A673 (cell line): Measurements from ENCODE around the gene SLIT3. TPM values are rescaled to one million over a fixed set of nuclear protein-coding genes. Genes with fewer than 3 reads are reported as not detected.

Experiments
- BruUV-seq: library from RNA; stranded (reverse); fragments of 400-500 nt; replicated peaks from 2 replicates; lab custom pipeline; 2021; lab: Mats Ljungman, UMichigan
- CTCF ChIA-PET: fragments of 300-600 bp; sonication (Branson Sonifier 250); formaldehyde crosslinking; loops from one replicate; lab custom pipeline; 2022; ENCODE audit warnings: antibody characterized with exemption; lab: Charles Lee
- POLR2A ChIA-PET: fragments of 300-600 bp; sonication (Branson Sonifier 250); formaldehyde crosslinking; loops from one replicate; lab custom pipeline; 2022; ENCODE audit warnings: antibody characterized with exemption; ENCODE audit not compliant: low non-redundant PET; lab: Charles Lee
- DNase-seq: peaks from one replicate; pipeline ENCODE4 v3.0.0-alpha.2; 2015; ENCODE audit warnings: low spot score
- H3K27ac ChIP-seq: fragments of 200-600 bp; sonication (generic); 2 replicates; pipeline ENCODE4 v1.5.1; 2016; ENCODE audit warnings: mixed run types, low read depth, mild to moderate bottlenecking, mixed read lengths, antibody characterized with exemption, low read length; ENCODE audit not compliant: poor library complexity, severe bottlenecking
- H3K27me3 ChIP-seq: fragments of 200-600 bp; sonication (generic); replicated peaks from 2 replicates; pipeline ENCODE4 v1.6.1; 2017; ENCODE audit warnings: mixed run types, low read depth, mild to moderate bottlenecking, mixed read lengths, antibody characterized with exemption, low read length; ENCODE audit not compliant: insufficient read depth, poor library complexity
- H3K36me3 ChIP-seq: fragments of 200-600 bp; sonication (generic); 2 replicates; pipeline ENCODE4 v1.6.1; 2016; ENCODE audit warnings: mixed run types, mild to moderate bottlenecking, mixed read lengths, antibody characterized with exemption, low read length; ENCODE audit not compliant: insufficient read depth, poor library complexity, severe bottlenecking
- H3K4me1 ChIP-seq: fragments of 200-600 bp; sonication (generic); 2 replicates; pipeline ENCODE4 v1.6.1; 2017; ENCODE audit warnings: mixed run types, mild to moderate bottlenecking, mixed read lengths, antibody characterized with exemption, low read length; ENCODE audit not compliant: insufficient read depth, poor library complexity, severe bottlenecking
- H3K4me3 ChIP-seq: fragments of 200-600 bp; sonication (generic); 2 replicates; pipeline ENCODE4 v1.5.1; 2016; ENCODE audit warnings: low read depth, mixed run types, mild to moderate bottlenecking, mixed read lengths, low read length; ENCODE audit not compliant: poor library complexity, severe bottlenecking
- H3K9me3 ChIP-seq: fragments of 200-600 bp; sonication (generic); 2 replicates; pipeline ENCODE4 v1.6.1; 2016; ENCODE audit warnings: mixed run types, low read depth, mild to moderate bottlenecking, mixed read lengths, antibody characterized with exemption, low read length; ENCODE audit not compliant: poor library complexity, severe bottlenecking
- EZH2 ChIP-seq: fragments of 200-600 bp; sonication (generic); IDR thresholded peaks from 2 replicates; pipeline ENCODE4 v1.6.1; 2017; ENCODE audit warnings: borderline replicate concordance, low read depth, mild to moderate bottlenecking, mixed read lengths, antibody characterized with exemption, low read length; ENCODE audit not compliant: poor library complexity, severe bottlenecking
- intact Hi-C: fragments of 100-400 bp; cut with micrococcal nuclease; formaldehyde crosslinking; loops from one replicate; pipeline ENCODE4 v1.10.0; 2022; ENCODE audit not compliant: unreplicated experiment
- total RNA-seq: library from RNA; stranded (reverse); gene quantifications from 2 replicates; pipeline ENCODE4 v1.2.3, GENCODE V29; 2021
- TF ChIP-seq, protein P1 (sequence below): fragments of 300-800, 200-600 bp; sonication (generic); conservative IDR thresholded peaks from 2 replicates; pipeline ENCODE4 v1.5.1; 2017; ENCODE audit warnings: low read depth, mild to moderate bottlenecking, antibody characterized with exemption, low read length, moderate library complexity, mixed read lengths

The SLIT3 gene
- total RNA-seq, 1 experiment from 2014 or later = not detected

DNA sequence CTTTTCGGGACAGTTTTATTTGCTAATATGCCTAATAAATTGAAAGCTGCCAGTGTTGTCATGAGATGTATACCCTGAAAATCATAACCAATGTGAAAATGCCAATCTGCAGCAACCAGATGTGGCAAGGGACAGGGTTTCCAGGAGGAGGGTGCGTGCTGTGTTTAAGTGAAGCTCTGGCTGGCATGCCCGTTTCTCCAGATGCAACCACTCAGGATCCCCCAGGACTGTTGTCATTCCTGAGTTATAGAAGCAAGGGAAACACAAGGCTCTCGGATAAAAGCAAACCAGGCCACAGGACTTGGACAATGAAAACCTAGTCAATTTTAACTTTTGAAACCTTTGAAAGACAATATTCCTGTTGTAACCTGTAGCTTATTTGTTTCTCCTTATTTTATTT is 360.2 kb downstream of the SLIT3 start:
- POLR2A ChIA-PET = no interaction called here
- no peak overlapping the region for H3K27ac ChIP-seq
- CTCF ChIA-PET = no interaction called here
- no peak overlapping the region for H3K4me3 ChIP-seq
- H3K27me3 ChIP-seq = peaks cover 54% of the 10 kb centered on the region
- no peaks in the 10 kb centered on the region for H3K4me1 ChIP-seq
- intact Hi-C loops = no loop called here
- no peak for DNase-seq
- H3K9me3 ChIP-seq = no peaks in the 10 kb centered on the region
- TF ChIP-seq, protein P1, sequence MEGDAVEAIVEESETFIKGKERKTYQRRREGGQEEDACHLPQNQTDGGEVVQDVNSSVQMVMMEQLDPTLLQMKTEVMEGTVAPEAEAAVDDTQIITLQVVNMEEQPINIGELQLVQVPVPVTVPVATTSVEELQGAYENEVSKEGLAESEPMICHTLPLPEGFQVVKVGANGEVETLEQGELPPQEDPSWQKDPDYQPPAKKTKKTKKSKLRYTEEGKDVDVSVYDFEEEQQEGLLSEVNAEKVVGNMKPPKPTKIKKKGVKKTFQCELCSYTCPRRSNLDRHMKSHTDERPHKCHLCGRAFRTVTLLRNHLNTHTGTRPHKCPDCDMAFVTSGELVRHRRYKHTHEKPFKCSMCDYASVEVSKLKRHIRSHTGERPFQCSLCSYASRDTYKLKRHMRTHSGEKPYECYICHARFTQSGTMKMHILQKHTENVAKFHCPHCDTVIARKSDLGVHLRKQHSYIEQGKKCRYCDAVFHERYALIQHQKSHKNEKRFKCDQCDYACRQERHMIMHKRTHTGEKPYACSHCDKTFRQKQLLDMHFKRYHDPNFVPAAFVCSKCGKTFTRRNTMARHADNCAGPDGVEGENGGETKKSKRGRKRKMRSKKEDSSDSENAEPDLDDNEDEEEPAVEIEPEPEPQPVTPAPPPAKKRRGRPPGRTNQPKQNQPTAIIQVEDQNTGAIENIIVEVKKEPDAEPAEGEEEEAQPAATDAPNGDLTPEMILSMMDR = no peak
- TF ChIP-seq EZH2 = no peak
- no peaks in the 10 kb centered on the region for H3K36me3 ChIP-seq
- no TSS peak for BruUV-seq

DNA sequence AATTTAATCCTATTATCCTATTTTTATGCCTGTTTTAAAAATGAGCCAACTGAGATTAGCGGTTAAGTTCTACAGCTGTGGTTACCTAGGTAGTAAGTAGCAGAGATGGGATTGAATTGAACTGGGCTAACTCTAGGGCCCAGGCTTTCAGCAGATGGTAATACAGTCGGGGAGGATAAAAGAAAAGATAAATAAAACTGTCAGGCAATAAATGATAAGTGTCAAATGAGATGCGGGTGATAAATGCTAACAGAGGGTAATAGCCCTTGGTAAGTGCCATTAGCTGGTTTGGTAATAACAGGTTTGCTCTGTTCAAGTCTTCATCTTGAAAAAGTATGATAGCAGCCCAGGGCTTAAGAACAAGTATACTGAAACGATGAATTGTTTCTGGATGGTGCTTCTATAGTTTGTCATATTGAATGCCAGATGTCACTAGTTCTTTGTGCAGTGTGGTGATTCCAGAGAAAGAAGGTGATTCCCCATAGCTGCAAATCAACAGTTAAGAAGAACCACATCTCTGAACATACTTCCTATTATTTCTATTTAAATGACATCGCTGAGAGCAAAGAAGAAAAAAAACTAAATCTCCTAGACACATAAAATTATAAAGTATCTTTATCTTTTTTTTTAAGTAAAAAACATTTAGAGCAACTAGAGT is 360.9 kb downstream of the SLIT3 start:
- TF ChIP-seq, protein P1 = no peak
- no peak for TF ChIP-seq EZH2
- no TSS peak for BruUV-seq
- Histone ChIP-seq H3K4me1 (no peaks in the 10 kb centered on the region), H3K27ac (no peak overlapping the region), H3K9me3 (no peaks in the 10 kb centered on the region), H3K4me3 (no peak overlapping the region), H3K27me3 (peaks cover 54% of the 10 kb centered on the region), H3K36me3 (no peaks in the 10 kb centered on the region)
- no peak for DNase-seq
- CTCF ChIA-PET = no interaction called here
- intact Hi-C loops = no loop called here
- POLR2A ChIA-PET = no interaction called here

DNA sequence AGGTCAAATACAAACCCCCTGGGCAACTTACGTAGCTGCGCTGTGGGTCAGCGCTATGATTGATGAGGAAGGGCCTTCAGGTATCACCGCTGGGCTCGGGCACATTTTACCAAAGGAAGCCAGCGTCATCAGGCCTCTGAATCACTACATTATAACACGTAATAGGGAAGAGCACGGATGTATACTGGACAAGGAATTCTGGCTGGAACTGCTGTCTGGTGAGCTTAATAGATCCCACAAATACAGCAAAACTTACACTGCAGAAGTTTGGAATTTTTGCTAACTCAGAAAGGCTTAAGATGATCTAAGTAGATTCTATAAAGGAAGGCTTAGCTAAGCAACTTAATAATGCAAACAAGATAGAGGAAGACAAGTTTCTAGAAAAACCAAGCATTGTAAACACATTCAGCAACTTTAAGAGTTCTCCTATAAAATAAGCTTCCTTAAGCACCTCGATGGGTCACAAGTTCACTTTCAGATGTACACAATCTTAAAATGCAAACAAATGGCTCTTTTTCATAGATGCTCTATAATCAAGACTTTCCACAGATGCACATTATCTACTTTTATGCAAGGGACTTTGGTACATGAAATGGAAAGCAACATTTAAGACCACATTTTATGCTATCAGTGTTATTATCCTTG is 361.7 kb downstream of the SLIT3 start:
- ChIA-PET POLR2A (no interaction called here), CTCF (no interaction called here)
- intact Hi-C loops = no loop called here
- BruUV-seq = no TSS peak
- Histone ChIP-seq H3K27me3 (peaks cover 56% of the 10 kb centered on the region), H3K36me3 (no peaks in the 10 kb centered on the region), H3K4me3 (no peak overlapping the region), H3K27ac (no peak overlapping the region), H3K4me1 (no peaks in the 10 kb centered on the region), H3K9me3 (no peaks in the 10 kb centered on the region)
- DNase-seq = no peak
- TF ChIP-seq EZH2 = no peak
- TF ChIP-seq, protein P1 = no peak
